Measurements from ENCODE around the gene KCNQ4.

DNA sequence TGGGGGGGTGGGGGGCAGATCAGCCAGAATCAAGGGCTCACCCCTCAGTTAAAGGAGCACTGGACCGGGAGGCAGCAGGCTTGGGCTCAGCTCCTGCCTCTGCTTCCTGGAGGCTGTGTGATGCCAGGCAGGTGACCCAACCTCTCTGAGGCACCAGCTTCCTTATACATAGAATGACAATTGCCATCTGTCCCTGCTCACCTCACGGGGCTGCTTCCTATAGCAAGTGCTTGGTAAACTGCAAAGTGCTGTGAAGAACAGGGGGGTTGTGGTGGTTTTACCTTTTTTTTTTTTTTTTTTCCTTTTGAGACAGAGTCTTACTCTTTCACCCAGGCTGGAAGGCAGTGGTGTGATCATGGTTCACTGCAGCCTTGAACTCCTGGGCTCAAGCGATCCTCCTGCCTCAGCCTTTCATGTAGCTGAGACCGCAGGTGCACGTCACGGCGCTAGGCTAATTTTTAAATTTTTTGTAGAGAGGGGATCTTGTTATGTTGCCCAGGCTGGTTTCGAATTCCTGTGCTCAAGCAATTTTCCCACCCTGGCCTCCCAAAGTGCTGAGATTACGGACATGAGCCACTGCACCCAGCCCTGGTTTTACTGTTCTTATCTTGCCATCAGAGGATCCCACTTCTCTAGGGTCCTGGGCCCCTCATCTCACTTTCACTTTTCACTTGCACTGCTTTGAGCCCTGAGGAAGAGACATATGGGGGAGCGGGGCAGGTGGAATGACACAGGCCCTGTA, 11.6 kb downstream of the KCNQ4 start:
- TF ChIP-seq, protein P1, sequence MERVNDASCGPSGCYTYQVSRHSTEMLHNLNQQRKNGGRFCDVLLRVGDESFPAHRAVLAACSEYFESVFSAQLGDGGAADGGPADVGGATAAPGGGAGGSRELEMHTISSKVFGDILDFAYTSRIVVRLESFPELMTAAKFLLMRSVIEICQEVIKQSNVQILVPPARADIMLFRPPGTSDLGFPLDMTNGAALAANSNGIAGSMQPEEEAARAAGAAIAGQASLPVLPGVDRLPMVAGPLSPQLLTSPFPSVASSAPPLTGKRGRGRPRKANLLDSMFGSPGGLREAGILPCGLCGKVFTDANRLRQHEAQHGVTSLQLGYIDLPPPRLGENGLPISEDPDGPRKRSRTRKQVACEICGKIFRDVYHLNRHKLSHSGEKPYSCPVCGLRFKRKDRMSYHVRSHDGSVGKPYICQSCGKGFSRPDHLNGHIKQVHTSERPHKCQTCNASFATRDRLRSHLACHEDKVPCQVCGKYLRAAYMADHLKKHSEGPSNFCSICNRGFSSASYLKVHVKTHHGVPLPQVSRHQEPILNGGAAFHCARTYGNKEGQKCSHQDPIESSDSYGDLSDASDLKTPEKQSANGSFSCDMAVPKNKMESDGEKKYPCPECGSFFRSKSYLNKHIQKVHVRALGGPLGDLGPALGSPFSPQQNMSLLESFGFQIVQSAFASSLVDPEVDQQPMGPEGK (CRISPR knock-in tag; IDR thresholded peaks at IDR 0.05; ENCODE audit: borderline replicate concordance), result no peak
- TF ChIP-seq ZNF70 (CRISPR knock-in tag; IDR thresholded peaks at IDR 0.05), result no peak
- no peak for TF ChIP-seq ESRRG (CRISPR knock-in tag; IDR thresholded peaks at IDR 0.05)
- TF ChIP-seq, protein P2, sequence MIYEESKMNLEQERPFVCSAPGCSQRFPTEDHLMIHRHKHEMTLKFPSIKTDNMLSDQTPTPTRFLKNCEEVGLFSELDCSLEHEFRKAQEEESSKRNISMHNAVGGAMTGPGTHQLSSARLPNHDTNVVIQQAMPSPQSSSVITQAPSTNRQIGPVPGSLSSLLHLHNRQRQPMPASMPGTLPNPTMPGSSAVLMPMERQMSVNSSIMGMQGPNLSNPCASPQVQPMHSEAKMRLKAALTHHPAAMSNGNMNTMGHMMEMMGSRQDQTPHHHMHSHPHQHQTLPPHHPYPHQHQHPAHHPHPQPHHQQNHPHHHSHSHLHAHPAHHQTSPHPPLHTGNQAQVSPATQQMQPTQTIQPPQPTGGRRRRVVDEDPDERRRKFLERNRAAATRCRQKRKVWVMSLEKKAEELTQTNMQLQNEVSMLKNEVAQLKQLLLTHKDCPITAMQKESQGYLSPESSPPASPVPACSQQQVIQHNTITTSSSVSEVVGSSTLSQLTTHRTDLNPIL (CRISPR knock-in tag; IDR thresholded peaks at IDR 0.05; ENCODE audit: low read depth), result no peak
- TF ChIP-seq ZFP3 (CRISPR knock-in tag; IDR thresholded peaks at IDR 0.05), result no peak
